ENCODE data around the gene MRGPRX4. TPM values are rescaled to one million over a fixed set of nuclear protein-coding genes. Genes with fewer than 3 reads are reported as not detected.
"Not testable (repeated sequence)": the region's sequence is repeated elsewhere in the genome, so short reads cannot be mapped to it uniquely, and the experiment has no call there.

MRGPRX4 gene
- not detected for total RNA-seq

DNA sequence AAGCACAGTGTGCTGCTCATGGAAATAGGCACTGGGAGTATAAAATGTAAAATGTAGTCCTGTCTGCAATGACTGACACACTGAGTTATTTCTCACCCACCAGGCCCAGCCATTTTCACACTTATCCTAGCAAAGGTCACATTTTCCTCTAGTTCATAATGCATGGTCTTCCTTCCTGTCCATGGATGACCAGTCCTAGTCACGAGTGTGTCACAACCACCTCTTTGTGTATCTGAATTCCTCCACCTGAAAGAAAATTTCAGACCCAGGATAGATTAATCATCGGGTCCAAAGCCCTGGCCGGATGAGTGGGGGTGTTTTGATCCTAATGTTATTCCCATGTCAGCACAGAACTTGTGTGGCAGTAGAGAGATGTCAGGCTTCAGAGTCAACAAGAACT lies at the start of gene MRGPRX4:
Gene MRGPRX4 (plus strand): TSS at position 172 of the 400 bp plus-strand sequence. CDS start 420 bp downstream, outside the sequence.
- Mint-ChIP-seq H3K9me3 (no peaks in the 10 kb centered on the region), H3K4me1 (ENCODE audit: low read depth) (no peaks in the 10 kb centered on the region), H3K36me3 (ENCODE audit: insufficient read depth) (no peaks in the 10 kb centered on the region), H3K27me3 (ENCODE audit: low read depth) (peaks cover 21% of the 10 kb centered on the region), H3K4me3 (no peak within 1 kb of the TSS)
- ATAC-seq (no peak), DNase-seq (no peak)

DNA sequence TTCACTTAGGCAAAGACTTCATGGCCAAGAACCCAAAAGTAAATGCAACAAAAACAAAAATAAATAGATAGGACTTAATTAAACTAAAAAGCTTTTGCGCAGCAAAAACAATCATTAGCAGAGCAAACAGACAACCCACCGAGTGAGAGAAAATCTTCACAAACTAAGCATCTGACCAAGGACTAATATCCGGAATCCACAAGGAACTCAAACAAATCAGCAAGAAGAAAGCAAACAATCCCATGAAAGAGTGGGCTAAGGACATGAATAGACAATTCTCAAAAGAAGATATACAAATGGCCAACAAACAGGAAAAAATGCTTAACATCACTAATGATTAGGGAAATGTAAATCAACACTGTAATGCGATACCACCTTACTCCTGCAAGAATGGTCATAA lies 41.5 kb upstream of the MRGPRX4 start:
- not testable (repeated sequence) for H3K4me1 Mint-ChIP-seq (ENCODE audit: low read depth); H3K9me3 Mint-ChIP-seq; ATAC-seq; H3K36me3 Mint-ChIP-seq (ENCODE audit: insufficient read depth); DNase-seq; H3K4me3 Mint-ChIP-seq
- peaks cover 33% of the 10 kb centered on the region for H3K27me3 Mint-ChIP-seq (ENCODE audit: low read depth)

DNA sequence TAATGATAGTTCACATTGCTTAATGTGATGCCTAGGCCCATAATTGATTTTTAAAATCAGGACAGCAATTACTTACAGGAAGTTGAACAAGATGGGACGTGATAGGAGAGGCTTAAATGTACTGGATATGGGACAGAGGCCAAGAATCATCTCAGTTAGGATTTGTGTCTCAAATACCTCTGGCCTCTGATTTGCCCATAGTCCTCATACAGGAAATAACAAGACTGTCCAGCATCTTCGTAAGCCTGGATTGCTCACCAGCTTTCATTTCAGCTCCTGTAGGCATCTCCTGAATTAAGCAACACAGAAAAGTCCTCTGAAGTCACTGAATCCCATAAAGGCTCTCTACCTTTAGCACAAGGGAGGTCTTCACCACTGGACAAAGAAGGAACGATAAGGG lies 40.3 kb upstream of the MRGPRX4 start, which contains the start of gene MRGPRX3:
Gene MRGPRX3 (plus strand): TSS at position 231 of the 400 bp plus-strand sequence. CDS start 4,632 bp downstream, outside the sequence.
- no peaks in the 10 kb centered on the region for H3K36me3 Mint-ChIP-seq (ENCODE audit: insufficient read depth)
- no peaks in the 10 kb centered on the region for H3K4me1 Mint-ChIP-seq (ENCODE audit: low read depth)
- H3K4me3 Mint-ChIP-seq: no peak within 1 kb of the TSS

DNA sequence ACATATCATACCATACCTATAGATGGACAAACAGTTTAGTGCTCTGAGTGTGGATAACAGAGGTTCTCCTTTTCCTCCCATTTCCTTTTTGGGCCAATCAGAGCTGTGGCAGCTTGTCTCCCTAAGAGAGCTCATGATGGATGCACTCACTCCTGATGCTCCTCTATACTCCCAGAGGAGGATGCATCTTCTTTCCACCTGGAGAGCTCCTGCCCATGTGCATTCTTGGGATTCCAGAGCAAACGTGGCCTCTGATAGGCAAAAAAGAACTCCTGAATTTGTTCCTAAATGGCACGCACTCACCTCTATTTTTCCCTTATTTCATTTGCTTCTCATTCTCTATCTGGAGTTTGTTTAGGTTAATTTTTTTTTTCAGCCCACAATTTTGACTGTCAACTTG lies 37.3 kb upstream of the MRGPRX4 start:
- H3K4me1 Mint-ChIP-seq (ENCODE audit: low read depth): no peaks in the 10 kb centered on the region
- peaks cover 16% of the 10 kb centered on the region for H3K27me3 Mint-ChIP-seq (ENCODE audit: low read depth)
- no peaks in the 10 kb centered on the region for H3K36me3 Mint-ChIP-seq (ENCODE audit: insufficient read depth)
- H3K4me3 Mint-ChIP-seq: no peak overlapping the region
- ATAC-seq: no peak
- H3K9me3 Mint-ChIP-seq: no peaks in the 10 kb centered on the region
- no peak for DNase-seq

More for the DNA sequence above, 40.3 kb upstream of the MRGPRX4 start, which contains the start of gene MRGPRX3:
- ATAC-seq: no peak
- H3K9me3 Mint-ChIP-seq: no peaks in the 10 kb centered on the region
- peaks cover 31% of the 10 kb centered on the region for H3K27me3 Mint-ChIP-seq (ENCODE audit: low read depth)
- no peak for DNase-seq

DNA sequence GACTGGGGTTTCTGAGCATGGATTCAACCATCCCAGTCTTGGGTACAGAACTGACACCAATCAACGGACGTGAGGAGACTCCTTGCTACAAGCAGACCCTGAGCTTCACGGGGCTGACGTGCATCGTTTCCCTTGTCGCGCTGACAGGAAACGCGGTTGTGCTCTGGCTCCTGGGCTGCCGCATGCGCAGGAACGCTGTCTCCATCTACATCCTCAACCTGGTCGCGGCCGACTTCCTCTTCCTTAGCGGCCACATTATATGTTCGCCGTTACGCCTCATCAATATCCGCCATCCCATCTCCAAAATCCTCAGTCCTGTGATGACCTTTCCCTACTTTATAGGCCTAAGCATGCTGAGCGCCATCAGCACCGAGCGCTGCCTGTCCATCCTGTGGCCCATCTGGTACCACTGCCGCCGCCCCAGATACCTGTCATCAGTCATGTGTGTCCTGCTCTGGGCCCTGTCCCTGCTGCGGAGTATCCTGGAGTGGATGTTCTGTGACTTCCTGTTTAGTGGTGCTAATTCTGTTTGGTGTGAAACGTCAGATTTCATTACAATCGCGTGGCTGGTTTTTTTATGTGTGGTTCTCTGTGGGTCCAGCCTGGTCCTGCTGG lies 35.3 kb upstream of the MRGPRX4 start:
- H3K36me3 Mint-ChIP-seq (ENCODE audit: insufficient read depth): no peaks in the 10 kb centered on the region
- H3K4me3 Mint-ChIP-seq: no peak overlapping the region
- H3K27me3 Mint-ChIP-seq (ENCODE audit: low read depth): peaks cover 22% of the 10 kb centered on the region
- H3K9me3 Mint-ChIP-seq: no peaks in the 10 kb centered on the region
- DNase-seq (no peak), ATAC-seq (no peak)
- H3K4me1 Mint-ChIP-seq (ENCODE audit: low read depth): no peaks in the 10 kb centered on the region

DNA sequence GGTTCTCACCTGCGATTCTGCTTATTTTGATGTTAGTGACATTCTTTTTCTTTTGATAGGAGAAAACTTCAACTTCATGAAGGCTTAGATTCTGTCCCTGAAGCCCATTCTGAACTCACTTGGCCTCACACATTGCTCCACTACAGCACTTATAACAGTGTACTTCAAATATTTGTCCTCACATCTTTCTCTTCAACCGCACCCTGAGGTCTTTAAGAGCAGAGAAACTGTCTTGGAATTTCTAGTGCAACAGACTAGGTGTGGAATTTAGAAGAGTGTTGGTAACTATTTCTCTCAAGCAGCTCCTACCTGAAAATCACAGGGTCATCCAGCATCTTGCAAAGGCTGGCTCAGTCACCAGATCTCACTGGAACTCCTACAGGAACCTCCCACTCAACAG lies 32.5 kb upstream of the MRGPRX4 start:
- DNase-seq (no peak), ATAC-seq (no peak)
- no peaks in the 10 kb centered on the region for H3K4me1 Mint-ChIP-seq (ENCODE audit: low read depth)
- H3K27me3 Mint-ChIP-seq (ENCODE audit: low read depth): peaks cover 29% of the 10 kb centered on the region
- no peaks in the 10 kb centered on the region for H3K9me3 Mint-ChIP-seq
- H3K4me3 Mint-ChIP-seq: no peak overlapping the region
- H3K36me3 Mint-ChIP-seq (ENCODE audit: insufficient read depth): no peaks in the 10 kb centered on the region

DNA sequence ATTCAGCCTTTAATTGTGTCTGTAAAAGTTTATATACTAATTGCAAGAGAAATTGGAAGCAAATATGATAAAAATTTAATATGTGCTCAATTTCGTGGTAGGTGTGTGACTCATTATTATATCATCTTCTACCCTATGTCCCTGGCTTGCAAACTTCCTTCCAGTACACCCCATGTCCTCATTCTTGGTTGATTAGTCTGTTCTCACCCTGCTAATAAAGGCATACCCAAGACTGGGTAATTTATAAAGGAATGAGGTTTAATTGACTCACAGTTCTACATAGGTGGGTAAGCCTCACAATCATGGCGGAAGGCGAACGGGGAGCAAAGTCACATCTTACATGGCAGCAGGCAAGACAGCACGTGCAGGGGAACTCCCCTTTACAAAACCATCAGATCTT lies 28.4 kb upstream of the MRGPRX4 start:
- H3K27me3 Mint-ChIP-seq (ENCODE audit: low read depth): peaks cover 37% of the 10 kb centered on the region
- H3K9me3 Mint-ChIP-seq: no peaks in the 10 kb centered on the region
- peaks cover 4% of the 10 kb centered on the region for H3K4me1 Mint-ChIP-seq (ENCODE audit: low read depth)
- ATAC-seq: no peak
- H3K4me3 Mint-ChIP-seq: no peak overlapping the region
- DNase-seq: no peak
- no peaks in the 10 kb centered on the region for H3K36me3 Mint-ChIP-seq (ENCODE audit: insufficient read depth)

DNA sequence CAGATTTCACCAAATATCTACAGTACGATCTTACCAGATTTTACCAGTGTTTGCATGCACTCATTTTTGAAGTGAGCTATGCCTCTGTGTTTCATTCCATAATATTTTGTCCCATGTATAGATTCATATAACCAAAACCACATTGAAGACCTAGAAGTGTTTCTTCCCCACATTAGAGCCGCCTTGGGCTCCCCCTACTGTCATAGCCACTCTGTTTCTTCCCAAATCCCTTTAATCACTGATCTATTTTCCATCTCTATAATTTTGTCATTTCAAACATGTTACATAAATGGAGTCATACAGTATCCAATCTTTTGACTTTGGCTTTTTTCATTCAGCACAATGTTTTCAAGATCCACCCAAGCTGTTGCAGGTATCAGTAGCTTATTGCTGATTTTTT lies 27.6 kb upstream of the MRGPRX4 start:
- Mint-ChIP-seq H3K4me3 (no peak overlapping the region), H3K4me1 (ENCODE audit: low read depth) (peaks cover 4% of the 10 kb centered on the region), H3K36me3 (ENCODE audit: insufficient read depth) (no peaks in the 10 kb centered on the region), H3K9me3 (no peaks in the 10 kb centered on the region), H3K27me3 (ENCODE audit: low read depth) (peaks cover 39% of the 10 kb centered on the region)
- ATAC-seq (no peak), DNase-seq (no peak)

DNA sequence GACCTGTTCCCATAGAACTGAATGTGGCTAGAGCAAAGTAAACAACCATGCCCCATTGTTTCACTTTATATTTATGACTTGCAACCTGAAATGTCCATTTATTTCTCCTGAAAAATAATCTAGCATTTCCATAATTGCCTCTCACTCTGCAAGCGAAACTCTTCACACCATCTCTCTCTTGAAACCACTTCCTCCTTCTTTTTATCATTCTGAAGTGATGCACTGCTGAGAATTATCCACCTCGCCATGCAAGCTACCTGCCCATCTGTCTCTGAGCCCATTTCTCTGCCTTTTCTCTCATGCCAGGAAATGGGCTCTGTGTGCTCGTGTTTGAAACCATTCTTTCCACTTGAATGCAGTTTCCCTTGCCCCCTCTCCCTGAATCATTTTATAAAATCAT lies 26.8 kb upstream of the MRGPRX4 start:
- Mint-ChIP-seq H3K27me3 (ENCODE audit: low read depth) (peaks cover 37% of the 10 kb centered on the region), H3K36me3 (ENCODE audit: insufficient read depth) (no peaks in the 10 kb centered on the region), H3K9me3 (no peaks in the 10 kb centered on the region), H3K4me3 (no peak overlapping the region), H3K4me1 (ENCODE audit: low read depth) (peaks cover 4% of the 10 kb centered on the region)
- no peak for ATAC-seq
- DNase-seq: no peak

DNA sequence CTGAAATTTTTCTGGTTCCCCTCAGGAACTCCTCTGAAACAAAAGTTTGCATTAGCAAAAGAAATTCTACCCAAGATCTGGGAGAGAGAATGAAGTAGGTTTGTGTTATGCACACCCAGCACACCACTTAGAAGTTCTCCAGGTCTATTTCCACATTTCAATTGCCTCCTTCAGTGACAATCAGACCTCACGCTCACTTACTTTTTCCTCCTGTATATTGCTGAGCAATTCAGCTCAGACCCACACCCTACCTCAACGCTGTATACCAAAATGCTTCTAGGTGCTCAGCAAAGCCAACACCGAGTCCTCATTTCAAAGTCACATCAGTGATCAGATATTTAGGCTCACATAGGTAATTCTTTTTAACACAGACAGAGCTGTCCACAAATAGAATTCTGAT lies 21.1 kb upstream of the MRGPRX4 start:
- Mint-ChIP-seq H3K9me3 (no peaks in the 10 kb centered on the region), H3K4me3 (no peak overlapping the region), H3K36me3 (ENCODE audit: insufficient read depth) (no peaks in the 10 kb centered on the region), H3K4me1 (ENCODE audit: low read depth) (no peaks in the 10 kb centered on the region), H3K27me3 (ENCODE audit: low read depth) (peaks cover 32% of the 10 kb centered on the region)
- DNase-seq: no peak
- no peak for ATAC-seq

DNA sequence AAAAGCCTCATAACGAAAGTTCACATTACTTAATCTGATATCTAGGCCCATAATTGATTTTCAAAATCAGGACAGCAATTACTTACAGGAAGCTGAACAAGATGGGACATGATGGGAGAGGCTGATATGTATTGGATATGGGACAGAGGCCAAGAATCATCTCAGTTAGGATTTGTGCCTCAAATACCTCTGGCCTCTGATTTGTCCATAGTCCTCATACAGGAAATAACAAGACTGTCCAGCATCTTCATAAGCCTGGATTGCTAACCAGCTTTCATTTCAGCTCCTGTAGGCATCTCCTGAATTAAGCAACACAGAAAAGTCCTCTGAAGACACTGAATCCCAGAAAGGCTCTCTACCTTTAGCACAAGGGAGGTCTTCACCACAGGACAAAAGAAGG lies 4.3 kb upstream of the MRGPRX4 start:
- no peaks in the 10 kb centered on the region for H3K9me3 Mint-ChIP-seq
- ATAC-seq: no peak
- no peak for DNase-seq

DNA sequence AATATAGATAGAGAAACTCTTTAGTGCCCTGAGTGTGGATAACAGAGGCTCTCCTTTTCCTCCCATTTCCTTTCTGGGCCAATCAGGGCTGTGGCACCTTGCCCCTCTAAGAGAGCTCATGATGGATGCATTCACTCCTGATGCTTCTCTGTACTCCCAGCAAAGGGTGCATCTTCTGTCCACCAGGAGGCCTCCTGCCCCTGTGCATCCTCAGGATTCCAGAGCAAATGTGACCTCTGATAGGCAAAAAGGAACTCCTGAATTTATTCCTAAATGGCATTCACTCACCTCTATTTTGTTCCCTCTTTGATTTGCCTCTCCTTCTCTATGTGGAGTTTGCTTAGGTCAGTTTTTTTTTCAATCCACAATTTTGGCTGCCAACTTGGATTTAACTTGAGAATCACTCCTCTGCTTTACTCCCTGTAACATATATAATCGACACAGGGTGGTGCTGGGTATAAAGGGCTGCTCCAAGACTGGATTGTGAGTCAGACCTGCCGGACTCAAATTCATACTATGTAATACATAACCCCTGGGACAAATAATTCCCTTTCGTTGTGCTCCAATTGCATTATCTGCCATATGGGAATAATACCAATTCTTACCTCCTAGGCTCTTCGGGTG lies 1.1 kb upstream of the MRGPRX4 start:
- Mint-ChIP-seq H3K27me3 (ENCODE audit: low read depth) (peaks cover 19% of the 10 kb centered on the region), H3K9me3 (no peaks in the 10 kb centered on the region), H3K4me3 (no peak overlapping the region), H3K36me3 (ENCODE audit: insufficient read depth) (no peaks in the 10 kb centered on the region), H3K4me1 (ENCODE audit: low read depth) (no peaks in the 10 kb centered on the region)
- DNase-seq: no peak
- ATAC-seq: no peak

More for the DNA sequence above, 4.3 kb upstream of the MRGPRX4 start:
- H3K27me3 Mint-ChIP-seq (ENCODE audit: low read depth): peaks cover 7% of the 10 kb centered on the region
- no peak overlapping the region for H3K4me3 Mint-ChIP-seq
- H3K36me3 Mint-ChIP-seq (ENCODE audit: insufficient read depth): no peaks in the 10 kb centered on the region
- peaks cover 2% of the 10 kb centered on the region for H3K4me1 Mint-ChIP-seq (ENCODE audit: low read depth)

DNA sequence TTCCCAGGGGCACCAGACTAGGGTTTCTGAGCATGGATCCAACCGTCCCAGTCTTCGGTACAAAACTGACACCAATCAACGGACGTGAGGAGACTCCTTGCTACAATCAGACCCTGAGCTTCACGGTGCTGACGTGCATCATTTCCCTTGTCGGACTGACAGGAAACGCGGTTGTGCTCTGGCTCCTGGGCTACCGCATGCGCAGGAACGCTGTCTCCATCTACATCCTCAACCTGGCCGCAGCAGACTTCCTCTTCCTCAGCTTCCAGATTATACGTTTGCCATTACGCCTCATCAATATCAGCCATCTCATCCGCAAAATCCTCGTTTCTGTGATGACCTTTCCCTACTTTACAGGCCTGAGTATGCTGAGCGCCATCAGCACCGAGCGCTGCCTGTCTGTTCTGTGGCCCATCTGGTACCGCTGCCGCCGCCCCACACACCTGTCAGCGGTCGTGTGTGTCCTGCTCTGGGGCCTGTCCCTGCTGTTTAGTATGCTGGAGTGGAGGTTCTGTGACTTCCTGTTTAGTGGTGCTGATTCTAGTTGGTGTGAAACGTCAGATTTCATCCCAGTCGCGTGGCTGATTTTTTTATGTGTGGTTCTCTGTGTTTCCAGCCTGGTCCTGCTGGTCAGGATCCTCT lies 709 bp downstream of the MRGPRX4 start:
- DNase-seq (no peak), ATAC-seq (no peak)
- no peaks in the 10 kb centered on the region for H3K36me3 Mint-ChIP-seq (ENCODE audit: insufficient read depth)
- no peaks in the 10 kb centered on the region for H3K4me1 Mint-ChIP-seq (ENCODE audit: low read depth)
- H3K9me3 Mint-ChIP-seq: no peaks in the 10 kb centered on the region
- H3K27me3 Mint-ChIP-seq (ENCODE audit: low read depth): peaks cover 26% of the 10 kb centered on the region
- H3K4me3 Mint-ChIP-seq: no peak overlapping the region

DNA sequence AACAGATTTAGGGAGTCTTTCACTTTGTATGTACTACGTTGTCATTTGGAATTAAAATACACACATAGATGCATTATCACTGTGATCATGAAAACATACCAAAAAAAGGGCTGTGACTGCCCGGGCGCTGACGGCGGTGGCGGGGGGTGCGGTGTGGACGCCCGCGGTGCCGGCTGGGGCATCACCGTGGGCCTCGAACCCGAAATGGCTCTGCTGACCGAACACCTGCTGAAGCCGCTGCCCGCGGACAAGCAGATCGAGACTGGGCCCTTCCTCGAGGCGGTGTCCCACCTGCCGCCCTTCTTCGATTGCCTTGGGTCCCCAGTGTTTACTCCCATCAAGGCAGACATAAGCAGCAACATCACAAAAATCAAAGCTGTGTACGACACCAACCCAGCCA lies 16.2 kb downstream of the MRGPRX4 start:
- H3K4me1 Mint-ChIP-seq (ENCODE audit: low read depth): no peaks in the 10 kb centered on the region
- ATAC-seq (no peak), DNase-seq (no peak)
- H3K36me3 Mint-ChIP-seq (ENCODE audit: insufficient read depth): no peaks in the 10 kb centered on the region
- no peak overlapping the region for H3K4me3 Mint-ChIP-seq
- peaks cover 40% of the 10 kb centered on the region for H3K27me3 Mint-ChIP-seq (ENCODE audit: low read depth)
- H3K9me3 Mint-ChIP-seq: no peaks in the 10 kb centered on the region

Data from activated T-cell treated with anti-CD3 and anti-CD28 coated beads, Interleukin-2, amount 50 U/mL, for 4 hours (primary cell).